GM12878 (cell line): ENCODE measurements around the gene KCTD16. TPM values are rescaled to one million over a fixed set of nuclear protein-coding genes. Genes with fewer than 3 reads are reported as not detected.

Experiments
- ATAC-seq: fragments of 200-7000 bp; cut with Tn5 transposase; 3 replicates; pipeline ENCODE4 v1.9.1; 2020; ENCODE audit warnings: mild to moderate bottlenecking, moderate library complexity
- BruUV-seq: library from RNA; stranded (reverse); fragments of 400-500 nt; replicated peaks from 2 replicates; lab custom pipeline; 2021; lab: Mats Ljungman, UMichigan
- CTCF ChIA-PET: fragments of 300-600 bp; sonication (Branson Sonifier 250); formaldehyde crosslinking; extraction: SDS; loops from one replicate; lab custom pipeline; 2021; ENCODE audit warnings: inconsistent platforms; lab: Yijun Ruan, JAX
- POLR2A ChIA-PET: fragments of 350-600 bp; formaldehyde crosslinking; extraction: SDS; loops from one replicate; lab custom pipeline; 2021; ENCODE audit warnings: inconsistent platforms; lab: Charles Lee
- RAD21 ChIA-PET: fragments of 300-600 bp; sonication (Branson Sonifier 250); formaldehyde crosslinking; loops from one replicate; lab custom pipeline; 2023; ENCODE audit warnings: antibody characterized with exemption; ENCODE audit not compliant: unreplicated experiment; lab: Charles Lee
- SMC1A ChIA-PET: fragments of 300-600 bp; sonication (Branson Sonifier 250); formaldehyde crosslinking; loops from one replicate; lab custom pipeline; 2023; ENCODE audit not compliant: unreplicated experiment, uncharacterized antibody; lab: Charles Lee
- DNase-seq: peaks from one replicate; pipeline ENCODE4 v3.0.0-alpha.2; 2011; ENCODE audit warnings: low read depth, low spot score
- FAIRE-seq: peaks from 3 replicates; lab custom pipeline; 2011; peaks lifted over from hg19 to GRCh38; lab: Jason Lieb, UNC
- H2AFZ ChIP-seq: 2 replicates; pipeline ENCODE4 v1.6.0; 2011; ENCODE audit warnings: low read depth, low read length, control low read depth; ENCODE audit not compliant: control insufficient read depth
- H3K27ac ChIP-seq: 2 replicates; pipeline ENCODE4 v1.5.1; 2011; ENCODE audit warnings: control low read depth; ENCODE audit not compliant: control insufficient read depth, insufficient read depth
- H3K27me3 ChIP-seq, 2 experiments: replicated peaks in 1 of 2; 2 replicates each; pipeline versions ENCODE4 v1.6.0 to v1.6.1; 2011; ENCODE audit warnings: low read length in 1 of 2; ENCODE audit not compliant: control insufficient read depth in 2 of 2, insufficient read depth in 2 of 2
- H3K36me3 ChIP-seq, 2 experiments: 2 replicates each; pipeline ENCODE4 v1.5.1; 2011; ENCODE audit warnings: low read length in 1 of 2; ENCODE audit not compliant: control insufficient read depth in 2 of 2, insufficient read depth in 2 of 2
- H3K4me1 ChIP-seq: 2 replicates; pipeline ENCODE4 v1.6.1; 2011; ENCODE audit warnings: mild to moderate bottlenecking, low read length, moderate library complexity, mixed read lengths; ENCODE audit not compliant: control insufficient read depth, insufficient read depth
- H3K4me2 ChIP-seq: 2 replicates; pipeline ENCODE4 v1.6.0; 2011; ENCODE audit warnings: control low read depth; ENCODE audit not compliant: control insufficient read depth, insufficient read depth
- H3K4me3 ChIP-seq: fragments of 200-600 bp; sonication (generic); 2 replicates; pipeline ENCODE4 v1.5.1; 2016
- H3K79me2 ChIP-seq: 2 replicates; pipeline ENCODE4 v1.6.0; 2011; ENCODE audit warnings: low read length; ENCODE audit not compliant: control insufficient read depth, insufficient read depth
- H3K9ac ChIP-seq: 2 replicates; pipeline ENCODE4 v1.8.0; 2011; ENCODE audit warnings: low read length, control low read depth, mixed read lengths; ENCODE audit not compliant: control insufficient read depth, insufficient read depth
- H3K9me3 ChIP-seq: replicated peaks from 3 replicates; pipeline ENCODE4 v1.5.1; 2011; ENCODE audit warnings: mild to moderate bottlenecking, low read length; ENCODE audit not compliant: control insufficient read depth, insufficient read depth
- H4K20me1 ChIP-seq: 2 replicates; pipeline ENCODE4 v1.6.0; 2011; ENCODE audit not compliant: control insufficient read depth, insufficient read depth
- CREM ChIP-seq: IDR thresholded peaks from 2 replicates; pipeline ENCODE4 v1.6.1; 2014; ENCODE audit warnings: antibody characterized with exemption, low read depth
- CUX1 ChIP-seq: IDR thresholded peaks from 2 replicates; pipeline ENCODE4 v1.6.1; 2012; ENCODE audit warnings: improper control_type of control experiment, low read depth, low read length; ENCODE audit not compliant: insufficient replicate concordance
- EP300 ChIP-seq, 2 experiments: fragments of 150-350 bp in 1 of 2; IDR thresholded peaks; 2 replicates each; pipeline ENCODE4 v1.6.1; 2011 to 2012; ENCODE audit warnings: low read depth in 2 of 2, low read length in 2 of 2, borderline replicate concordance in 1 of 2, improper control_type of control experiment in 1 of 2, inconsistent platforms in 1 of 2; ENCODE audit not compliant: control insufficient read depth in 1 of 2
- HDGF ChIP-seq: fragments of 450-650 bp; IDR thresholded peaks from 2 replicates; pipeline ENCODE4 v1.6.1; 2016; ENCODE audit warnings: antibody characterized with exemption
- JUND ChIP-seq: IDR thresholded peaks from 2 replicates; pipeline ENCODE4 v1.6.1; 2012; ENCODE audit warnings: low read depth, mild to moderate bottlenecking, low read length, improper control_type of control experiment, moderate library complexity
- MYB ChIP-seq: fragments of 150-350 bp; IDR thresholded peaks from 2 replicates; pipeline ENCODE4 v1.6.1; 2014; ENCODE audit warnings: mild to moderate bottlenecking, low read depth, low read length, borderline replicate concordance
- NFIC ChIP-seq: IDR thresholded peaks from 2 replicates; pipeline ENCODE4 v1.6.1; 2012; ENCODE audit warnings: low read depth, mild to moderate bottlenecking, inconsistent platforms, low read length, moderate library complexity
- NR2F1 ChIP-seq: fragments of 450-650 bp; conservative IDR thresholded peaks from 2 replicates; pipeline ENCODE4 v1.6.1; 2017; ENCODE audit warnings: mild to moderate bottlenecking
- PAX8 ChIP-seq: fragments of 450-650 bp; IDR thresholded peaks from 2 replicates; pipeline ENCODE4 v1.6.1; 2017; ENCODE audit warnings: mild to moderate bottlenecking, moderate library complexity
- RAD51 ChIP-seq: fragments of 450-650 bp; IDR thresholded peaks from 2 replicates; pipeline ENCODE4 v1.6.1; 2016; ENCODE audit warnings: moderate library complexity, mild to moderate bottlenecking, inconsistent platforms
- SREBF2 ChIP-seq: IDR thresholded peaks from 2 replicates; pipeline ENCODE4 v1.6.1; 2012; ENCODE audit warnings: mild to moderate bottlenecking, low read length
- SUZ12 ChIP-seq: fragments of 200-600 bp; sonication (generic); IDR thresholded peaks from one replicate; pipeline ENCODE4 v1.6.1; 2018; ENCODE audit warnings: antibody characterized with exemption, mild to moderate bottlenecking; ENCODE audit not compliant: unreplicated experiment
- TCF7 ChIP-seq: IDR thresholded peaks from 2 replicates; pipeline ENCODE4 v1.6.1; 2014; ENCODE audit warnings: antibody characterized with exemption, borderline replicate concordance
- WRNIP1 ChIP-seq: IDR thresholded peaks from 2 replicates; pipeline ENCODE4 v1.6.1; 2011; ENCODE audit warnings: low read depth, low read length, improper control_type of control experiment, borderline replicate concordance
- YY1 ChIP-seq: IDR thresholded peaks from 2 replicates; pipeline ENCODE4 v1.6.1; 2011; ENCODE audit warnings: low read depth, mild to moderate bottlenecking, low read length
- ZNF217 ChIP-seq: fragments of 450-650 bp; IDR thresholded peaks from 2 replicates; pipeline ENCODE4 v1.6.1; 2017; ENCODE audit warnings: antibody characterized with exemption, mild to moderate bottlenecking
- WGBS: methylation state at CpG from one replicate; pipeline ENCODE4 v1.1.6; 2016; ENCODE audit warnings: low lambda C conversion rate; ENCODE audit not compliant: insufficient replicate concordance, insufficient coverage; ENCODE audit errors: missing lambda C conversion rate; 5-methylcytosine and 5-hydroxymethylcytosine counted together
- in situ Hi-C: fragments of 300-500 bp; cut with MboI; formaldehyde crosslinking; loops from 9 replicates; pipeline ENCODE4 v1.14.3; 2018; ENCODE audit warnings: mixed read lengths
- intact Hi-C: fragments of 100-400 bp; cut with micrococcal nuclease; formaldehyde crosslinking; loops from one replicate; pipeline ENCODE4 v1.14.2; 2022; ENCODE audit not compliant: unreplicated experiment
- polyA plus RNA-seq, 11 experiments: library from polyadenylated mRNA; depleted of rRNA in 4 of 11; unstranded in 6 of 11; stranded (reverse) in 5 of 11; fragments of >200 nt; fragmentation: Nextera tagmentation in 4 of 11; fragmentation: Illumina TruSeq in 1 of 11; extraction: Ambion mirVana in 4 of 11; extraction: Trizol in 1 of 11; gene quantifications; 1 replicate in 1 of 11; 2 replicates in 10 of 11; pipeline versions ENCODE4 v1.2.1 to v1.2.3, GENCODE V29; 2011 to 2016; ENCODE audit warnings: inconsistent platforms in 2 of 11, missing spikeins in 2 of 11, low read depth in 1 of 11
- total RNA-seq, 4 experiments: library from RNA; depleted of rRNA in 3 of 4; stranded (reverse); fragments of >200 nt in 3 of 4; fragmentation: Illumina TruSeq in 1 of 4; extraction: Trizol in 1 of 4; gene quantifications; 2 replicates each; pipeline versions ENCODE4 v1.2.1 to v1.2.3, GENCODE V29; 2013 to 2021
- TF ChIP-seq, protein P1 (sequence below): IDR thresholded peaks from 2 replicates; pipeline ENCODE4 v1.6.1; 2011; ENCODE audit warnings: mild to moderate bottlenecking, low read depth, low read length, moderate library complexity; ENCODE audit not compliant: insufficient replicate concordance
- TF ChIP-seq, protein P2 (sequence below): fragments of 450-650 bp; IDR thresholded peaks from 2 replicates; pipeline ENCODE4 v1.6.1; 2017; ENCODE audit warnings: antibody characterized with exemption, mild to moderate bottlenecking, moderate library complexity

KCTD16 gene
- total and polyA plus RNA-seq, 10 of the 15 experiments (the other 5 are each of a cell fraction or from before 2014, with no cell fraction given) = 0.03 to 0.10 (median 0.06) TPM; not detected in 3

DNA sequence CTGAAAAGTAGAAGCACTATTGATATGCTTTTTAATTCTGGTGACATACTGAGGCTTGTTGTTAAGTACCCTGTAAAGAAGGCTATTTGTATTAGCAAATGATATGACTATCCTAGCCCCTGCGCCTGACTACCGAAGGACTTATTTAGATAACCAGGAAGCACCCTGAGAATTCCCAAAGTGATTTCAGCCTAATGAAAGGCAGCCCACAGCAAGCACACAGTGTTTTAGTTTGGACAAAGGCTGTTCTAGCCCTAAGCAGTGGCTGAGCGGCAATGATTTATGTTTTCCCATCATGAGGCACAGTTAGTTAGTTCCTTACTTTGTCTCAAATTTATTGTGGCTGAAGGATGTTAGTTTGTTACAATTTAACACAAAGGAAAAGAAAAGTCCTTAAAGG lies 235.3 kb downstream of the KCTD16 start:
- no peak overlapping the region for H3K27ac ChIP-seq
- DNase-seq (no peak), FAIRE-seq (no peak), ATAC-seq (no peak)
- RAD21 ChIA-PET = no interaction called here
- SMC1A ChIA-PET = no interaction called here
- no peaks in the 10 kb centered on the region for H3K27me3 ChIP-seq
- no peaks in the 10 kb centered on the region for H3K36me3 ChIP-seq
- no peaks in the 10 kb centered on the region for H3K4me1 ChIP-seq
- H3K9ac ChIP-seq = no peak overlapping the region
- POLR2A ChIA-PET = no interaction called here
- no peak overlapping the region for H3K4me2 ChIP-seq
- H3K9me3 ChIP-seq = no peaks in the 10 kb centered on the region
- intact Hi-C loops = no loop called here
- TF ChIP-seq CUX1 (no peak), CREM (no peak), RAD51 (no peak), TCF7 (no peak), EP300 (IDR thresholded peaks at IDR 0.05; ENCODE audit: borderline replicate concordance in 1 of 2, control insufficient read depth in 1 of 2, low read depth in 2 of 2, low read length in 2 of 2) (no peak), WRNIP1 (no peak), SREBF2 (no peak), JUND (no peak), SUZ12 (no peak), ZNF217 (no peak), YY1 (no peak), PAX8 (no peak), NFIC (no peak), NR2F1 (no peak), MYB (no peak), HDGF (no peak)
- TF ChIP-seq, protein P1, sequence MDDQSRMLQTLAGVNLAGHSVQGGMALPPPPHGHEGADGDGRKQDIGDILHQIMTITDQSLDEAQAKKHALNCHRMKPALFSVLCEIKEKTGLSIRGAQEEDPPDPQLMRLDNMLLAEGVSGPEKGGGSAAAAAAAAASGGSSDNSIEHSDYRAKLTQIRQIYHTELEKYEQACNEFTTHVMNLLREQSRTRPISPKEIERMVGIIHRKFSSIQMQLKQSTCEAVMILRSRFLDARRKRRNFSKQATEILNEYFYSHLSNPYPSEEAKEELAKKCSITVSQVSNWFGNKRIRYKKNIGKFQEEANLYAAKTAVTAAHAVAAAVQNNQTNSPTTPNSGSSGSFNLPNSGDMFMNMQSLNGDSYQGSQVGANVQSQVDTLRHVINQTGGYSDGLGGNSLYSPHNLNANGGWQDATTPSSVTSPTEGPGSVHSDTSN = no peak
- TF ChIP-seq, protein P2, sequence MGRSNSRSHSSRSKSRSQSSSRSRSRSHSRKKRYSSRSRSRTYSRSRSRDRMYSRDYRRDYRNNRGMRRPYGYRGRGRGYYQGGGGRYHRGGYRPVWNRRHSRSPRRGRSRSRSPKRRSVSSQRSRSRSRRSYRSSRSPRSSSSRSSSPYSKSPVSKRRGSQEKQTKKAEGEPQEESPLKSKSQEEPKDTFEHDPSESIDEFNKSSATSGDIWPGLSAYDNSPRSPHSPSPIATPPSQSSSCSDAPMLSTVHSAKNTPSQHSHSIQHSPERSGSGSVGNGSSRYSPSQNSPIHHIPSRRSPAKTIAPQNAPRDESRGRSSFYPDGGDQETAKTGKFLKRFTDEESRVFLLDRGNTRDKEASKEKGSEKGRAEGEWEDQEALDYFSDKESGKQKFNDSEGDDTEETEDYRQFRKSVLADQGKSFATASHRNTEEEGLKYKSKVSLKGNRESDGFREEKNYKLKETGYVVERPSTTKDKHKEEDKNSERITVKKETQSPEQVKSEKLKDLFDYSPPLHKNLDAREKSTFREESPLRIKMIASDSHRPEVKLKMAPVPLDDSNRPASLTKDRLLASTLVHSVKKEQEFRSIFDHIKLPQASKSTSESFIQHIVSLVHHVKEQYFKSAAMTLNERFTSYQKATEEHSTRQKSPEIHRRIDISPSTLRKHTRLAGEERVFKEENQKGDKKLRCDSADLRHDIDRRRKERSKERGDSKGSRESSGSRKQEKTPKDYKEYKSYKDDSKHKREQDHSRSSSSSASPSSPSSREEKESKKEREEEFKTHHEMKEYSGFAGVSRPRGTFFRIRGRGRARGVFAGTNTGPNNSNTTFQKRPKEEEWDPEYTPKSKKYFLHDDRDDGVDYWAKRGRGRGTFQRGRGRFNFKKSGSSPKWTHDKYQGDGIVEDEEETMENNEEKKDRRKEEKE = no peak
- in situ Hi-C loops = no loop called here
- CTCF ChIA-PET = no interaction called here
- no peak overlapping the region for H2AFZ ChIP-seq
- no TSS peak for BruUV-seq
- H3K4me3 ChIP-seq = no peak overlapping the region
- 40% methylated on average over 3 of the region's 3 CpGs for WGBS
- no peaks in the 10 kb centered on the region for H3K79me2 ChIP-seq
- no peaks in the 10 kb centered on the region for H4K20me1 ChIP-seq
